Jurkat, Clone E6-1 (cell line): ENCODE measurements around the gene EDIL3.
"Not testable (repeated sequence)": the region's sequence is repeated elsewhere in the genome, so short reads cannot be mapped to it uniquely, and the experiment has no call there.

Experiments used
- DNase-seq: peaks from one replicate; pipeline ENCODE4 v3.0.0-alpha.2; 2011; ENCODE audit warnings: low read depth, low spot score
- H3K4me3 ChIP-seq: 2 replicates; pipeline ENCODE4 v1.5.1; 2011; ENCODE audit warnings: mild to moderate bottlenecking, low read length, control low read depth, moderate library complexity

EDIL3 gene

GRCh38 chr5:84381502-84382362 lies 2.9 kb downstream of the EDIL3 start:
- no peak for DNase-seq
- no peak overlapping the region for H3K4me3 ChIP-seq

DNA sequence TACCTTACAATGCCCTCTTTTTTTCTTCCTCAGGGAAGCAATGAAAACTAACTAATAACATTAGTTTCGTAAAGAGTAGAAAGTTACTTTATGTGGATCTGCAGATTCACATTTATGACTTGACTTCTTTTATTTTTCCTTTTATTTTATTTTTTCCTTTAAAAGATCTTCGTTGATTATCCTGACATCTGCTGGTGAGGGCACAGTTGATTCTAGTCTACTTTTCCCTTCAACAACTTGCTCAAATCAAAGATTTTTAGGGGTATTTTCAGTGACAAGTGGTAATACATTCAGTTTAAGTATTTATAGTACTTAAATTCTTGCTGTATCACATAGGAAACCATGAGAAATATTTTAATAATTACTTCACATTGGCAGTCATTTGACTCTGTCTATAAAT lies 4.9 kb downstream of the EDIL3 start:
- H3K4me3 ChIP-seq, result no peak overlapping the region
- DNase-seq, result no peak

GRCh38 chr5:84378961-84379360 lies 5.7 kb downstream of the EDIL3 start:
- no peak for DNase-seq

GRCh38 chr5:84378420-84378819 lies 6.3 kb downstream of the EDIL3 start:
- no peak for DNase-seq

More at GRCh38 chr5:84378961-84379360, 5.7 kb downstream of the EDIL3 start:
- H3K4me3 ChIP-seq, result no peak overlapping the region

DNA sequence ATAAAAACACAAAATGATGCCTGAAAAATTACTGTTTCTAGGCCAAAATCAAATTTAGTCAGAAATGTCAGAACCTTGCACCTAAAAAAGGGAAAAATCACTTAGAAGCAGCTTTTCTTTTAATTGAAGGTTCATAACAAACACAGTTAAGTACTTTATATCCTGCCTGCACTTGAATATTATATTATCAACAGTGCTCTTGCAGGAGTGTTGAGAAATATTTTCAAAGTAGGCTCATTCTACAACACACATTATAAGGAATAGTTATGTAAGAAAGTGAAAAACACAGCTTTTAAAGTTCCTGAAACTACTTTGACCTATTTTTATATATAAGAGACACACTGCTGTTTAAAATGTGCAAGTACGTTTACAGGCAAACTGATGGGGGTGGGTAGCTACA lies 8.3 kb downstream of the EDIL3 start:
- H3K4me3 ChIP-seq, result no peak overlapping the region

More at GRCh38 chr5:84378420-84378819, 6.3 kb downstream of the EDIL3 start:
- no peak overlapping the region for H3K4me3 ChIP-seq

DNA sequence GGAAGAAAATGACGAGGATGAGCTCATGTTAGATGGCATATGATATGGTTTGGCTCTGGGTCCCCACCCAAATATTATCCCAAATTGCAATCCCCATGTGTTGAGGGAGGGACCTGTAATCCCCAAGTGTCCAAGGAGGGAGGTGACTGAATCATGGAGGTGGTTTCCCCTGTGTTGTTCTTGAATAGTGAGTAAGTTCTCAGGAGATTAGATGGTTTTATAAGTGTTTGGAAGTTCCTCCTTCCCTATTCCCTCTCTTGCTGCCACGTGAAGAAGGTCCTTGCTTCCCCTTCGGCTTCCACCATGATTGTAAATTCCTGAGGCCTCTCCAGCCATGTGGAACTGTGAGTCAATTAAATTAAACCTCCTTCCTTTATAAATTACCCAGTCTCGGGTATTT lies 10.1 kb downstream of the EDIL3 start:
- DNase-seq, result no peak
- no peak overlapping the region for H3K4me3 ChIP-seq

More for the DNA sequence above, 8.3 kb downstream of the EDIL3 start:
- no peak for DNase-seq

- no peak for DNase-seq
- H3K4me3 ChIP-seq, result no peak overlapping the region
Measured at GRCh38 chr5:84373506-84373905, 11.2 kb downstream of the EDIL3 start.

DNA sequence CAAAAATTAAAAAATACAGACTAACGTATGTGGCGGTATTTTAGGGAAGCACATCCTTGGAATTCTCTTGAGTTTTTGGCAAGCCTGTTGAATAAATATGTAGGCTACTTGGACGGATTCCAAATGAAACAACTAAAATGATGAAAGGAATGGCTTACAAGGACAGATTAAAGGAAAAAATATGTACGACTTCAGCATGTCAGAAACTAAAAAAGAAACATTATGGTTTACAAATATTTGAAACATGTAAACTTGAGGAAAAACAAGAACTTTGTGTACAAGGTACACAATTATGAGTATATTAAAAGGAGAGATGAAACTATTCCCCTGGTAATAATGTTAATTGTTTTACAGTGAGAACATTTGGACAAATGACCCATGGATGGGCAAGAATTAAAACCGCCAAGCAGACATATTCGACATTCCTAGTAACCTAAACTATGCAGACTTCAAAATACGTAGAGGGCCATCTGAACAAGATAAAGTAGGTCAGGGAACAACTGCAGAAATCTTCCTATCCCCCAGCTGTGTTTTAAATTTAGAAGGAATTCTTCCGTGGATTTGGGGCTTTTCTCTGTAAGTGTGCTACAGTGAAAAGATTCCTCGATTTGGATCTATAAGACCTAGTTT lies 12.5 kb downstream of the EDIL3 start:
- DNase-seq, result no peak
- H3K4me3 ChIP-seq, result no peak overlapping the region

GRCh38 chr5:84370176-84370575 lies 14.5 kb downstream of the EDIL3 start:
- DNase-seq, result no peak
- no peak overlapping the region for H3K4me3 ChIP-seq

DNA sequence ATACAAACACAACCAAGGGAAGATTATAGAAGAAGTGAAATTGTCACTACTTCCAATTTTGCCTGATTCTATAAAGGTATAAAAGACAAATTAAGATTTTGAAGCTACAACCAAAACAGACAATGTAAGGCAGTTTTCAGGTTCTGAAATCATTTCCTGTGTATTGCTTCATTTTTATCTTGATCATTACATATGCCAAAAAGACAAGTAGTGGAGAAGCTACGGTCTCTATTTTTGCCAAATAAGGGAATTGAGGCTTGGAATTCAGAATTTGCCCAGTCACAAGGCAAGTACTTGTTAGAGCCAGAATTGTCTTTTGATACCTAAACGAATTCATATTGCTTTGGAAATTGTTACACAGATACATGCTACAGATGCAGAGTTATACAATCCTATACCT lies 20.6 kb downstream of the EDIL3 start:
- no peak for DNase-seq
- no peak overlapping the region for H3K4me3 ChIP-seq

GRCh38 chr5:84362061-84362720 lies 22.5 kb downstream of the EDIL3 start:
- H3K4me3 ChIP-seq, result no peak overlapping the region

DNA sequence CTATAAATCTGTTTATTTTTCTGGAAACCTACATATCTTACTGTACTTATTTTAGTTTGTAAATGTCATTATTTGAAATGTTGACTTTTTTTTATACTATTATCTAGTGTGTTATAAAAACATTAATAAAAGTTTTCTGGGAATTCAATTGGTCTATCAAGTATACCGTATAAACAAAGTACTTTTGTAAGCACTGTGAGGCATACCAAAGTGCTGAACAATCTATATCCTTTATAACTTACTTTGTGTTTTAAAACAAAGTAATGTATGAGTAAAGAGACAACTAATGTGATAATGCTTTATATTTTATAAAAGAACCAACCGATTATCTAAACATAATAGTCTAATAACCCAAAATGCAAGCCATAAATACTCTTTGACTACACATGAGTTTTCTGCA lies 23.1 kb downstream of the EDIL3 start:
- no peak for DNase-seq
- H3K4me3 ChIP-seq, result no peak overlapping the region

More at GRCh38 chr5:84362061-84362720, 22.5 kb downstream of the EDIL3 start:
- no peak for DNase-seq

DNA sequence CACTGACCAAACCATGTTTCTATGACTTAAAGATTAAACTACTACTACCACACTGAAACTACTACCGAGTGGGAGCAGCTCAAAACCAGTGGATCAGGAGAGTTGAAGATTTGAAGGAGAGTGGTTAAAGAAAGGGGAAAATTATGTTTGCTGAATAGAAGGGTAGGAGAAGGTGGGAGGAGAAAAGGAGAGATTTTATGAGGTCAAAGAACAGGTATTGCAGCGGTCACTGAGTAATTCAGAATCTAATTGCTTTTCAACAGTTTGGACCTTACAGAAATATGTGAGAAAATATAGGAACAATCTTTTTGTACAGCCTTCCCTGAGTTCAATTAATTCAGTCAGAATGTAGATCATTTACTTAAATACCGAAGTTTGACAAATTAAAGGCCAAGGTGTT lies 24.6 kb downstream of the EDIL3 start:
- DNase-seq, result no peak
- no peak overlapping the region for H3K4me3 ChIP-seq

DNA sequence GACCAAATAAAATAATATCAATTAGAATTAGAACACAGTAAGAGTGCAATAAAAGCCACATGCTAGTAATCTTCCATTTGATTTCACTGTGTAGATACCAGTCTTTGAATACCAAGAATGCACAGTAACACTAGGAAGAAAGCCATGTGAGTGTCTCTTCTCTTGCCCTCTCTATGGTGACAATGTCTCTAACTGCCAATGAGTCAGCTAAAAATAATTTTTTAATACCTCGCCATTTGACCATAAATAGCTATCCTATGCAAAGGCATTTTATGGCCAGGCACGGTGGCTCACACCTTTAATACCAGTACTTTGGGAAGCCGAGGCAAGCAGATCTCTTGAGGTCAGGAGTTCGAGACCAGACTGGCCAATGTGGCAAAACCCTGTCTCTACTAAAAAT lies 30.6 kb downstream of the EDIL3 start:
- no peak overlapping the region for H3K4me3 ChIP-seq
- DNase-seq, result no peak

GRCh38 chr5:84344788-84345187 lies 39.9 kb downstream of the EDIL3 start:
- DNase-seq, result no peak
- no peak overlapping the region for H3K4me3 ChIP-seq

DNA sequence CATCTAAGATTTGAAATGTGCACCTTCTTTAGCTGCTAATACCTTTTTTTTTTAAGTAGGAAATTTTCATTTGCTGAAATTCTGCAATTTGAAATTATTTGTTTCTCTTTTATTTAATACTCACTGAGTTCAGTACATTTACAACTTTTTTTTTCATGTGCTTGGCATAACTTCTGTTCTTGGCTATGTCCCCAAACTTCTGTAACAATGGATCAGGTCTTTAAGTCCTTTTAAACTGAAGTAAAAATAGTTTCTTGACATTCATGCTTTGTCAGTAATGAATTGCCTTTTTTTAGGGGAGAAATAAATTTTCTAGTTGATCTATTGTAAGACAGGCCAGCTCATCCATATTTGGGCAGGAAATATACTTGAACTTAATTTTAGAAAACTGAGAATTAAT lies 41.5 kb downstream of the EDIL3 start:
- no peak overlapping the region for H3K4me3 ChIP-seq
- DNase-seq, result no peak

- DNase-seq, result no peak
- H3K4me3 ChIP-seq, result no peak overlapping the region
Measured at GRCh38 chr5:84332106-84332505, 52.6 kb downstream of the EDIL3 start.

GRCh38 chr5:84327591-84327990 lies 57.1 kb downstream of the EDIL3 start:
- no peak overlapping the region for H3K4me3 ChIP-seq
- no peak for DNase-seq

DNA sequence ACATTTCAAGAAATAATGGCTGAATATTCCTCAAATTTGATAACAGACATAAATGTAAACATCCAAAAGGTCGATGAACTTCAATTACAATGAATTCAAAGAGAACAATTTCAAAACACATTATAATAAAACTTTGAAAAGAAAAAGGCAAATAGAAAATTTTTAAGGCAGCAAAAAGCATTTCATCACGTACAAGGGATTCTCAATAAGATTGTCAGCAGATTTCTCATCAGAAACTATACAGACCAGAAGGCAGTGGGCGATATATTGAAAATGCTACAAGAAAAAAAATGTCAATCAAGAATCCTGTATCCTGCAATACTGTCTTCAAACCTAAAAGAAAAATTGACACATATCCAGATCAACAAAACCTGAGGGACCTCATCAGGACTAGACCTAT lies 62.0 kb downstream of the EDIL3 start:
- H3K4me3 ChIP-seq, result no peak overlapping the region
- DNase-seq, result no peak

DNA sequence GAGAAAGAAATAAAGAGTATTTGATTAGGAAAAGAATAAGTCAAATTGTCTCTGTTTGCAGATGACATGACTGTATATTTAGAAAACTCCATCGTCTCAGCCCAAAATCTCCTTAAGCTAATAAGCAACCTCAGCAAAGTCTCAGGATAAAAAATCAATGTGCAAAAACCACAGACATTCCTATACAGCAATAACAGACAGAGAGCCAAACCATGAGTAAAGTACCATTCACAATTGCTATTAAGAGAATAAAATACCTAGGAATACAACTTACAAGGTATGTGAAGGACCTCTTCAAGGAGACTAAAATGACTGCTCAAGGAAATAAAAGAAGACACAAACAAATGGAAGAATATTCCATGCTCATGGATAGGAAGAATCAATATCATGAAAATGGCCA lies 66.9 kb downstream of the EDIL3 start:
- H3K4me3 ChIP-seq, DNase-seq: not testable (repeated sequence)
